Fibroblast of skin of right biceps (primary cell): ENCODE data around the gene UTP11.

Source experiments
- DNase-seq: peaks from one replicate; pipeline ENCODE4 v3.0.0-alpha.2; 2013

UTP11 gene

GRCh38 chr1:38073534-38074301 lies 61.2 kb downstream of the UTP11 start:
- no peak for DNase-seq

- no peak for DNase-seq
These were observed 61.8 kb downstream of the UTP11 start for GRCh38 chr1:38074302-38074677.
